ENCODE data around the gene CD209.

CD209 gene

DNA sequence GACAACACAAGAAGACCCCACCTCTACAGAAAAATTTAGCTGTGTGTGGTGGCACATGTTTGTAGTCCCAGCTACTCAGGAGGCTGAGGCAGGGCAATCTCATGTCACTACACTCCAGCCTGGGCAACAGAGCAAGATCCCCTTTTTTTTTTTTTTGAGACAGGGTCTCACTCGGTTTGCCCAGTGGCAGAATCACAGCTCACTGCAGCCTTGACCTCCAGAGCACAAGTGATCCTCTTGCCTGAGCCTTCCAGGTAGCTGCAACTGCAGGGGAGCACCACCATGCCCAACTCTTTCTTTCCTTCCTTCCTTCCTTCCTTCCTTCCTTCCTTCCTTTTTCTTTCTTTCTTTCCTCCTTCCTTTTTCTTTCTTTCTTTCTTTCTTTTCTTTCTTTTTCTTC lies 11.2 kb downstream of the CD209 start:
- no peak for DNase-seq

DNA sequence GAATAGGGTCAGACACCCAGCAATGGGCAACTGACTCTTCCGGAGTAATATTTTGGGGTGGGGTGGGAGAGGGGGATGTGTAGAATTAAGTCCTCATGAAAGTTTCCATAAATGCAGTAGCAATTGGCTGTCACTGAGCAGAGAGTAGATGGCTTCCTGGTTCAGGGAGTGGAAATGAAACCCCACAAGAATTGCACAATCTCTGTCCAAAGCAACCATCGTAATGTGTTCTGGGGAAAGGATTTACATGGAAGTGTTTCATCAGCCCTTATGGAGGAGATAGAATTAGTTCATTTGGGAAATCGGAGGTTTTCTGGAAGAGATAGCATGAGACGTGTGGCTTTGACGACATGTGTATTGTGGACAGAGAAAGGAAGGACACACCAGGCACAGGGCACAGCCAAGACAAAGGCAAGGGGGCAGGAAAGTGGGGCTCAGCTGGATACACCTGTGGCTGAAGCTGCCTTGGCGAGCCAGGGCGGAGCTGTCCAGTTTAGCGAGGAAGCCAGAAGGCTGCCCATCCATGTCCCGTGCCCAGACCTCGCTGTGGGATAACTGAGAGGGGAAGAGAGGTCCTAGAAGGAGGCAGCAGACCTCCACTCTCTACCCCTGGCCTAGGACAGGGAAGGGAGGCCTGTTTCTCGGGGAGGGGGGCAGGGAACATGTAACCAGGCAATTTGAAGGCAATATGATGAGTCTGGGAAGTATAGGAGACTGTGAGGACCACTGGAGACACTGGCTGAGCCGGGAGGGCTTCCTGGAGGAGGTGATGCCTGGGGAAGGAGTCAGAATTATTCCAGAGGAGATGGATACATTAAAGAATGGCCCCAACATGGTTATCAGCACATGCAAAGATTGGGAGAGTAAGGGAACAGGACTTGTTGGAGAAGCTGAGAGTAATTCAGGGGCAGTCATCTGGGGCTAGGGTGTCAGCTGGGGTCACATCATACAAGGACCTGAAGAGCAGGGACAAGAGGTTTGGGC lies 12.8 kb downstream of the CD209 start:
- DNase-seq = no peak

DNA sequence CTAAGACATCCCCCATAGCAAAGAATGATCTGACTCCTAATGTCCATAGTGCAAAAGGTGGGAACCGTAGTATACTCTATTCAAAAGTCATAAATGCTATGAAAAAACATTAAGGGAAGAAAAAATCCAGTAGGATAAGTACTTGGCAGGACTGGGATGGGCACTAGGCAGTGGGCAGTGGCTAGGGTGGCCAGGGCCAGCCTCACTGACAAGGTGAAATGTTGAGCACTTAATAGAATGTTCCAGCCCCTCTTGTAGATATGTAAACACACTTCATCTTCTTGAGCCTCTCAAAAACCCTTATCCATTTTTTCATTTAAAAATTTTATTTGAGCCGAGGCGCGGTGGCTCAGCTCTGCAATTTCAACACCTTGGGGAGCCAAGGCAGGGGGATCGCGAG lies 14.0 kb downstream of the CD209 start:
- no peak for DNase-seq

DNA sequence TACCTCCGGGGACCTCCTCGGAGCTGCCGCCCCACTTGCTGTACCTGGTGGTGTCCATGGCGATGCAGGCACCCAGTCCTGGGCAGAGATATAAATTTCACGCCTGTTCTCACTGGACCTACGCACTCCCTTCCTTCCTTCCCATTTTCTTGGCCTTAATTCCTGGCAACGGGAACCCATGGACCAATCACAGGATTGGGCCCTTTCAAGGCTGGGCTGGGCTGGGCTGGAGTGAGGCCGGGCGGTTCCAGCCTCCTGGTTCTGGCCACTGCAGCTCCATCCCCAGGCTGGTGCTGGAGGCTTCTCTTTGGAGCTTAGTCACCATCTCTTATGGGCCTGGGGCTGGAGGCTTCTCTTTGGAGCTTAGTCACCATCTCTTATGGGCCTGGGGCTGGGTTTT lies 15.3 kb downstream of the CD209 start, which contains the start of gene CLEC4G:
TSS of gene CLEC4G (minus strand) at position 66 of the 400 bp plus-strand sequence. CDS start at position 58, 8 bp downstream.
- no peak for DNase-seq

DNA sequence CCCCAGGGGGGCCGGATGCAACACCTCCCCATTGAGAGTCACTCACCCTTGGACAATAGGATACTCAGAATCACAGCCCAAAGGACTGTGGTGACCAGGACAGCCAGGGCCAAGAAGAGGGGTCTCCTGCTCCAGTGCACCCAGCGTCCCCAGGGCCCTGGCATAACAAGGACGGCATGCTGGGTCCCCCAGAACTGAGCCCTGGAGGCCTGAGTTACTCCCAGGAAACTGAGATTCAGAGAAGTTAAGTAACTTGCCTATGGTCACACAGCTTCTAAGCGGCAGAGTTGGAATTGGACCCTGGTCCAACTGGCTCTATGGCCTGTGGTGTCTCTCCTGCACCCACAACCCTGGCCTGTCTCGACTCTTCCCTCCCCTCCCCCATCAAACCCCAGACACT lies 15.7 kb downstream of the CD209 start:
- DNase-seq = no peak

DNA sequence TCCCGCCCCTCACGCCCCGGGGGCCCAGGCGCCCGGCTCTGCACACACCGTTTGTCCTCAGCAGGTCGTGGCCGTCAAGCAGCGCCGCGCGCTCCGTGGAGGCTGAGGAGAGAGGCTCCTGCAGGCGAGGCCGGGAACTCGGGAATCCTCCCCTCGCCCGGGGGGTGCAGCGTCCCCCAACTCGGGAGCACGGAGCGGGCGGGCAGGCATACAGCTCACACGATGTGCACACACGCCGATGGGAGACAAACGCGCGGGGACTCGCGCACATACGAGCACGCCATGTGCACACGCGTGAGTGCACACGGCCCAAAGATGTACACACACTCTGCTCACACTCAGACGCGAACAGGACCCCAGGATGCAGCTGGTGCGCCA lies 16.1 kb downstream of the CD209 start:
- DNase-seq = no peak

DNA sequence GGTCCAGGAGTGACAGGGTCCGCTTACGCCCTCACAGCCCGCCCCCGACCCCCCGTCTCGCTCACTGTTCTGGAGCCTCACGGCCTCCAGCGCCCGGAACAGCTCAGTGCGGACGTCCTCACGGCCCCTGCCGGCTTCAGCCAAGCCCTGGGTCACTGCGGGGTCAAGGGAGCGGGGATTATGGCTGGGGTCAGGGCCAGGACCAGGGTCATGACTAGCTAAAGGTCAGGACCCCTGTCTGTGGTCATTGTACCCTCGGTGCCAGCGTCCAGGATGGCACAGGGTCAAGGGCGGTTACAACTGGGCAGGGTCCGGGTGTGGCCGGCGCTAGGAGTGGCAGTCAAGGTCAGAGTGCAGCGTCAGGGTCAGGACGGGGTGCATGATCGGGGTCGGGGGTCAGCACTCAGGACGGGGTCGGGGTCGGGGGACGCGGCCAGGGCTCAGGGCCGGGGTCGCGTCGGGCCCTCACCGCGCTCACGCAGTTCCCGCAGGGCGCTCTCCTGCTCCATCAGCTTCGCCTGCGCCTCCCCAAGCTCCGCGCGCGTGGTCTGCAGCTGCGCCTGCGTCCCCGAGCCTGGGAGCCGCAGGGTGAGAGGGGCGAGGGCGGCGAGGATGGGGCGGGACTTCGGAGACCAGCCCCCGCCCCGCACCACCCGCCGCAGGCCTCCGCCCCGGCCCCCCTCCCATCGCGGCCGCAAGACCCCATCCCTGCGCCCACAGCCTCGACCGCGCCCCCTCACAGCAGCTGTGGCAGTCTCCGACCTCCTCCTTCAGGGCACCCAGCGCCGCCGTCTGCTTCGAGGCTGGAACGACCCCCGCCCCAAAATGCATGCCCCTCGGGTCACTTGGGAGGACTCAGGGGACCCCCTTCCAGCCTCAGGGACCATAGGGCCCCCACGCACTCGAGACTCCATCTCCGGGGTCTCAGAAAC lies 16.8 kb downstream of the CD209 start:
- DNase-seq = no peak

DNA sequence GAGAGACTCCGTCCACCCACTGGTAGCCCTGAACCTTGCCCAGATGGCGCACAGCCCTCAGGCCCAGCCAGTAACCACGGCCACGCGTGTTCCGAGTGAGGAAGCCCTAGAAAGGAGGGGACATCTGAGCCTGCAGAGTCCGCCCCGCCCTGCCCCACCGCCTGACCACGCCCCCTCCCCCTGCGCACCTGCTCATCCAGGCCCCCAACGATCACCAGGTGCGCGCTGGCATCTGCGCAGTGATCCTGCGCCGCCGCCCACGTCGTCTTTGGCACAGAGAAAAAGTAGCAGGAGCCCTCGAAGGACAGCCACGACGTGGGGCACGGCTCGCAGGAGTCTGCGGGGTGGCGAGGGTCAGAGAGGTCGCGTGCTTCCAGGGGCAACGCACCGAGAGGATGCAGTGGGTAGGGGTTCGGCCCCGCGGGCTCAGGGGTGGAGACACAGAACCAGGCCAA lies 17.5 kb downstream of the CD209 start:
- DNase-seq = no peak

DNA sequence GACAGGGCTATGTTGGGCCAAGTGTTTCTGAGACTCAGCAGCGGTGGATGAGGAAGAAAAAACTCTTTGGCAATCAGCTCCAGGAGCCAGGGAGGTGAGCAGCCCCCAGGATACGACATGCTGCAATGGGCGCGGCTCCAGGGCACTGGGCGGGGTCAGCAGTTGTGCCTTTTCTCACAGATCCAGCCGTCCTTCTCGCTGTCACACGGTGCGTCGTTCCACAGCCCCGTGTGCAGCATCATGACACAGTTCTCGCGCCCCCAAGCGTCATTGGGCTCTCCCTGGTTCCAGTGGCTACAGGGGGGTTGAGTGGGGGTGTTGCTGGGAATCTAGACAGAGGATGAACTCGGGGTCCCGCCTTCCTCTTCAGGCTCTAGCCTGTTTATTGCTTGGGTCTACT lies 18.1 kb downstream of the CD209 start:
- no peak for DNase-seq

DNA sequence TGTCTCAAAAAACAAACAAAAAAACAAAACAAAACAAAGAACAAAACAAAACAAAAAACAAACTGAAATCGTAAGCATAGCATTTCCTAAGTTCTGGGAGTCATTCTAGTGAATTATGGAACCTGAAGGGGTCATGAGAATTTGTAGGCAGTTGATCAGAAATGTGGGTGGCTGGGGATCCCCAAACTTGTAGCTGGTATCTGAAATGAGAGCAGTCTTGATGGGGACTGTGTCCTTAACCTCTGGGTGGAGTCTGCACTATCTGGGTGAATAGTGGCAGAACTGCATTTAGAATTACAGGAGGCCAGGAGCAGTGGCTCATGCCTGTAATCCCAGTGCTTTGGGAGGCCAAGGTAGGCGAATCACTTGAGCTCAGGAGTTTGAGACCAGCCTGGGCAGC lies 21.5 kb downstream of the CD209 start:
- DNase-seq = no peak

DNA sequence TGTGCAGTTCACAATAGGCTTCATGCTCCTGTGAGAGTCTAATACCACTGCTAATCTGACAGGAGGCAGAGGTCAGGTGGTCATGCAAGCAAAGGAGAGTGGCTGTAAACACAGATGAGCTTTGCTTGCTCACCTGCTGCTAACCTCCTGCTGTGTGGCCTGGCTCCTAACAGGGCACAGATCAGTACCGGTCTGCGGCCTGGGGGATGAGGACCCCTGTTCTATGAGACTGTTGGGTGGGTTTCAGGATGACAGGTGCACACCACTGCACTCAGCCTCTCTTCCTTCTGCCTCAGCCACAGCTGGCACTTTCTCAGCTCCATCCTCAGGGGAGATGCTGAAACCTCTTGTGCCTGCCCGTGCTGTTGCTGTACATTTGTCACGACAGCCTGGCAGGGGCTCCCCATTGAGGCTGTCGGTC lies 25.1 kb downstream of the CD209 start:
- DNase-seq = no peak

DNA sequence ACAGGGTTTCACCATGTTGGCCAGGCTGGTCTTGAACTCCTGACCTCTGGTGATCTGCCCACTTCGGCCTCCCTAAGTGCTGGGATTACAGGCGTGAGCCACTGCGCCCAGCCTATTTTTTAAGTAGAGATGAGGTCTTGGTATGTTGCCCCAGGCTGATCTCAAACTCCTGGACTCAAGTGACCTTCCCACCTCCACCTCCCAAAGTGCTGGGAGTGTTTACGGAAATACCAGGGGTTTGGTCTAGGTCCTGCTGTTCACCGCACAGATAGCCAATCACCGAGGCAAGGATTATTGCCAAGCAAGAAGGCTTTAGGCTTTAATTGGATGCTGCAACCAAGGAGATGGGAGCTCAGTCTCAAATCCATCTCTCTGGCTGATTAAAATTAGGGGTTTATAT lies 27.0 kb downstream of the CD209 start:
- no peak for DNase-seq

DNA sequence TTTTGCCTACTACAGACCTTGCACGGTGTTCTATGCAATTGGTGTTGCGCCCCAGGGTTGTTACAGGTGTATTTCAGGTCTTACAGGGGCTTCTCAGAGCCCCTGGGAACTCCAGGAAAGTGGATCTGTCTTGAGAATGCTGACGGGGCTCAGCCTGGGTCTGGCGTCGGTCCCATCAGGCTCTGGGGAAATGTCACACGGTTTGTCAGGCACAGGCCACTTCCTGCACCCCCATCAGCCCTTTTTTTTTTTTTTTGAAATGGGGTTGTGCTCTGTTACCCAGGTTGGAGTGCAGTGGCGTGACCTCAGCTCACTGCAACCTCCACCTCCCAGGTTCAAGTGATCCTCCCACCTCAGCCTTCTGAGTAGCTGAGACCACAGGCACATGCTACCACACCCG lies 28.7 kb downstream of the CD209 start:
- no peak for DNase-seq

DNA sequence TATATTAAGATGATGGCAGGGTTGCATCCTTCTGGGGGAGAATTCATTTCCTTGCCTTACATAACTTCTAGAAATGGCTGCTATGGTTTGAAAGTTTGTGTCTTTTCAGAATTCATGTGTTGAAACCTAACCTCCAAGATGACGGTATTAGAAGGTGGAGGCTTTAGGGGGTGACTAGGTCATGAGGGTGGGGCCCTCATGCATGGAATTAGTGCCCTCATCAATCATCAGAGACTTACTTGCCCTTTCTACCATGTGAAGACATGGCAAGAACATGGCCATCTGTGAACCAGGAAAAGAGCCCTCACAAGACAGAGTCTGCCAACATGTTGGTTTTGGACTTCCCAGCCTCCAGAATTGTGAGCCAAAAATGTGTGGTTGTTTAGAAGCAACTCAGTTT lies 30.6 kb downstream of the CD209 start:
- DNase-seq = no peak

DNA sequence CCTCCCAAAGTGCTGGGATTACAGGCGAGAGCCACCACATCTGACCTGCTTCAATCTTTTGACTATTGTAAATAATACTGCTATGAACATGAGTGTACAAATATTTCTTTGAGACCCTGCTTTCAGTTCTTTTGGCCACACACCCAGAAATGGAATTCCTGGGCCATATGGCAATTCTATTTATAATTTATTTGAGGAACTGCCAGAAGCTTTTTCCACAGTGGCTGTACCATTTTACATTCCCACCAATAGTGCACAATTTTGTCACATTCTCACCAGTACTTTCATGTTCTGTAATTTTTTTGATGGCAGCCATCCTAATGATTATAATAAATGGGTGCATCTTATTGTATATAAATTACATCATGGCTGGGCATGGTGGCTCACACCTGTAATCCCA lies 31.7 kb downstream of the CD209 start:
- DNase-seq = no peak

DNA sequence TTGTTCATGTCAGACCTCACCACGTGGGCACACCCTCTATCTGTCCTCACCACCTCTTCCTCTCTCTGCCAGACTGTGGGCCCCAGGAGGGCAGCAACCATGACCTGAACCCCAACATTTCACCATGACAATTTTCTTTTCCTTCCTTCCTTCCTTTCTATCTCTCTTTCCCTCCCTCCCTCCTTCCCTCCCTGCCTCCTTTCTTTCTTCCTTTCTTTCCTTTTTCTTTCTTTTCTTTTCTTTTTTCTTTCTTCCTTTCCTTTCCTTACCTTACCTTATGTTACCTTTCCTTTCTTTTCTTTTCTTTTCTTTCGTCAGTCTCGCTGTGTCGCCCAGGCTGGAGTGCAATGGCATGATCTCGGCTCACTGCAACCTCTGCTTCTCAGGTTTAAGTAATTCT lies 36.7 kb downstream of the CD209 start:
- DNase-seq = no peak

DNA sequence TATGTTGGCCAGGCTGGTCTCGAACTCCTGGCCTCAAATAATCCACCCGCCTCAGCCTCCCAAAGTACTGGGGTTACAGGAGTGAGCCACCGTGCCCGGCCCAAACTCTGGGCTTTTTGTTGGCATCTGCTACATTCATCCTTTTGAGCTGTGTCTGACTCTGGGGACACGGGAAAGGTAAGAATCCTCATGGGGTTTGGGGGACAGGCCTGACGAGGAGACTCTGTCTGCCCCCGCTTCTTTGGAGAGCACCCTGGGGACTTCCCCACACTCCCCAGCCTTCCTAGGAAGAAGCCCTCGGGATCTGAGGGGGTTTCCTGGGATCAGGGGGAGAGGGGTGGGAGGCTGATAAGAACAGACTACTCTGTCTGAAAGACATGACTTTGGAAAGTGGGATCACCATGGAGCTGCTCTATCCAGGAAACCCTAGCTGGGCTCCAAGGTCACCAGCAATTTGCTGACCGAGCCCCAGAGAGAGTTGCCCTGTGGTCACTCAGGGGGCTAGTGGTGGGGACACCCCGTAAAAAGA lies 37.3 kb downstream of the CD209 start:
- DNase-seq = no peak

DNA sequence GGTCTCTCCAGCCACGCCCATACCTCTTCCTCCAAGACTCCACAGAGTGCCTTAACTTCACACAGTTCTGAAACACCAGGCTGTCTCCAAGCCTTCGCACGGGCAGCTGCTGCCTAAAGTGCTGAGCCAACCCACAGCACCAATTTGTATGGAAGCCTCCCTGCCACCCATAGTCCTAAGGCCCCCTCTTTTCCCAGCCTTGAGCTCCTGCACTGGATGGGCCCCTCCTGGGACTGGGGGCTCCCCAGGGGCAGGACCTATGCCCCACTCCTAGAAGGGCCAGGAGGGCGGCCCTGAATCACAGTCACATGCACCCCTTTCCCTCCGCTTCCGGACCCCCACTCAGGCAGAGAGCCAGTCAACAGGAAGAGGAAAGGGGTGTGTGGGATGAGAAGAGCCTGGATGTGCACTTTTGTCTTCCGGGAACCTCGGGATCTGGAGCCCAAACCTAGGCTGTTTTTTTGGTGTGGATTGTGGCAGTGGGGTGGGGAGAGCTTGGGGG lies 40.3 kb downstream of the CD209 start:
- DNase-seq = no peak

DNA sequence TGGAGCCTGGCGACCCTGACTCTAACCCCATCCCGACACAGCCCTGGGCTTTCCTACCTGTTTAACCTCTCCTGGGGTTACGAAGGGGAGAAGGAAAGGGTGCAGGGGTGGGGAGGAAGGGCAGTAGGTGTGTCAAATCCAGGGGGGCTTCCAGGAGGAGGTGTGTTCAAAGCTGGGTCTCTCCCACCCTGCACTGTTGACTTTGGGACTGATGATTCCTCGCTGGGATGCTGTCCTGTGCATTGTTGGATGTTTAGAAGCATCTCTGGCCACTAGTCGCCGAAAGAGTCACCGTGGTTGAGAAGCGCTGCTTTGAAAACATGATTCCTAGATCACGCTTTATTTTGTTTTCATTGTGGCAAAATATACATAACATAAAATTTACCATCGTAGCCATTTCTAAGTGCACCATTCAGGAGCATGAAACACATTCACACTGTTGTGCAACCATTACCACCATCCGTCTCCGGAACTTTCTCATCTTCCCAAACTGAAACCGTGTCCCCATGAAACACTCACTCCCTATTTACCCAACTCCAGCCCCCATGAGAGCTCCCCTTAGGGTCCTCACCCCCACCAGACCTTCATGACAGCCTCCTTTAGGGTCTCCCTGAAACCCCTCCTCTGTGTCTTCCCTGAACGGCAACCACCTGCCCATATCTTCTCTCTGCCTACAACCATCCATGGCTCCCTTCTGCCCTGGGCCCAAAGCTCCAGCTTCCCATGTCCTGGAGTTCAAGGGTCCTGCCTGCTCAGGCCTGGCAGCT lies 41.0 kb downstream of the CD209 start:
- no peak for DNase-seq

DNA sequence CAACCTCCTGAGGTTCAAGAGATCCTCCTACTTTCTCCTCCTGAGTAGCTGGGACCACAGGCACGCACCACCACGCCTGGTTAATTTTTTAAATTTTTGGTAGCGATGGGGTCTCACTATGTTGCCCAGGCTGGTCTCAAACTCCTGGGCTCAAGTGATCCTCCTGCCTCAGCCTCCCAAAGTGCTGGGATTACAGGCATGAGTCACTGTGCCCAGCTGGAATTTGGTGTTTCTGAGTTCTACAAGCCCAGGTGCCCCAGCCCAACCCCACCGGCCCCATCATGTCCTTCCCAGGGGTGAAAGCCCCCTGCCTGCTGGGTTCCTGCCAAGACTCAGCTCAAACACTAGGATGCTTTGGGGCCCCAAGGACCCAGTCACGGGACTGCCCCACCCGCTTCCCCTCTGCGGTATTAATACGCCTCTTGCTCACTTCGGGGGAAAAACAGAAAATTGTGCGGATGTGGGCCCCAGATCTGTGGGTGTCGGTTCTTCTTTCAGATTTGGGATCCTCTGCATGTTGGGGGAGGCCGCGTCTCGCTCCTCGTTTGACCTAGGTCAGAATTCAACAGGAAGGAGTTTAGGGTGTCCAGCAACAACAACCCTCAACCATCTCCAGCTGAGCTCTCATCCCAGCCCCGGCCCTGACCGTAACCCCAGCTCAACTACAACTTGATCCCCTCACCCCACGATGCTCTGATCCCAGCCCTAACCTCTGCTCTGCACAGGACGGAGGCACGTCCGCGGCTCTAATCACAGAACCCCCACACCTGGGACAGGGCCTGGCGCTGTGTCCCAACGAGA lies 41.7 kb downstream of the CD209 start:
- DNase-seq = peak; percentile 90

DNA sequence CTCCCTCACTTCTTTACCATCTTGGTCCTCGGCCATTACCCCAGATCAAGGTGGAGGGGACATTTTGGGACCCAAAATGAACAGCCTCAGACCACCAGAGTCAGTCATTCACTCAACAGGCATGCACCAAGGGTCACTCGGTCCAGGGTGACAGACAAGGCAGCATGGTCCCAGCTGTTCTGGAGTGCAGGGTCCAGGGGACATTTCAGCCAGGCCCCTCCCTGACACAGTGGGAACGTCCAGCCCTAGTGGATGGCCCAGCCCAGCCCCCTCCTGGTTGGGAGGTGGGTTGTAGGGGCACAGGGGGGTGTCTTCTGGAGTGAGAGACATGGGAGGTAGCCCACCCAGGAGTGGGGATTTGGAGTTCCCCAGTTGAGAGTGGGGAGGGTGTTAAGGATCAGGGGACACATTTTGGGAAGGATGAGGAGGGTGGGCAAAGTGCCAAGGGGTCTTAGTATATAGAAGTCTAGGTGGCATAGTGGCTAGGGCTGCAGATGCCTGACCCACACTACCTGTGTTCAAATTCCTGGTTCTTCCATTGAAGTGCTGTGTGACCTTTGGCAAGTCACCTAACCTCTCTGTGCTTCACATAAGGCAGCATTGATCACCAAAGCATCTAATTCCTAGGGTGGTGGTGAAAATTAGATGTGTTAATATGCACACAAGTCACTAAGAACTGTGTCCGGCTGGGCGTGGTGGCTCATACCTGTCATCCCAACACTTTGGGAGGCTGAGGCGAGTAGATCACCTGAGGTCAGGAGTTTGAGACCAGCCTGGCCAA lies 42.9 kb downstream of the CD209 start:
- no peak for DNase-seq
